ENCODE results near the gene SMIM36.
A peak's percentile ranks its signal among the peaks of the same experiment; 100 is the strongest.
"Not testable (repeated sequence)": the region's sequence is repeated elsewhere in the genome, so short reads cannot be mapped to it uniquely, and the experiment has no call there.

Gene SMIM36

DNA sequence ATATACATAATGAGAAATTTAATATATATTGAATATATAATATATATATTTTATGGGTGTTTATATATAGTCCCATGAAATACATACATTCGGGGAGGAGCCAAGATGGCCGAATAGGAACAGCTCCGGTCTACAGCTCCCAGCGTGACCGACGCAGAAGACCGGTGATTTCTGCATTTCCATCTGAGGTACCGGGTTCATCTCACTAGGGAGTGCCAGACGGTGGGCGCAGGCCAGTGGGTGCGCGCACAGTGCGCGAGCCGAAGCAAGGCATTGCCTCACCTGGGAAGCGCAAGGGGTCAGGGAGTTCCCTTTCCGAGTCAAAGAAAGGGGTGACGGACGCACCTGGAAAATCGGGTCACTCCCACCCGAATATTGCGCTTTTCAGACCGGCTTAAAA, 9.6 kb downstream of the SMIM36 start:
- not testable (repeated sequence) for DNase-seq

DNA sequence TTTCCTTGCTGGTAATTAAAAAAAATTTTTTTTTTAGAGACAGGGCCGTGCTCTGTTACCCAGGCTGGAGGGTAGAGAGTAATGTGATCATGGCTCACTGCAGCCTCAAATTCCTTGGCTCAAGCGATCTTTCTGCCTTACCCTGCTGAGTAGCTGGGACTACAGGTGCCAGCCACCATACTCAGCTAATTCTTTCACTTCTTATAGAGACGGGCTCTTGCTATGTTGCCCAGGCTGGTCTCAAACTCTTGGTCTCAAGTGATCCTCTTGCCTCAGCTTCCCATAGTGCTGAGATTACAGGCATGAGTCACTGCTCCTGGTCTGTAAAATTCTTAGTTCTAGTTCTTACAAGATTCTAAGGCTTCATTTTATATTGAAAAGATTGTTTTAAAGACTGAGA, 11.1 kb downstream of the SMIM36 start:
- DNase-seq: no peak

DNA sequence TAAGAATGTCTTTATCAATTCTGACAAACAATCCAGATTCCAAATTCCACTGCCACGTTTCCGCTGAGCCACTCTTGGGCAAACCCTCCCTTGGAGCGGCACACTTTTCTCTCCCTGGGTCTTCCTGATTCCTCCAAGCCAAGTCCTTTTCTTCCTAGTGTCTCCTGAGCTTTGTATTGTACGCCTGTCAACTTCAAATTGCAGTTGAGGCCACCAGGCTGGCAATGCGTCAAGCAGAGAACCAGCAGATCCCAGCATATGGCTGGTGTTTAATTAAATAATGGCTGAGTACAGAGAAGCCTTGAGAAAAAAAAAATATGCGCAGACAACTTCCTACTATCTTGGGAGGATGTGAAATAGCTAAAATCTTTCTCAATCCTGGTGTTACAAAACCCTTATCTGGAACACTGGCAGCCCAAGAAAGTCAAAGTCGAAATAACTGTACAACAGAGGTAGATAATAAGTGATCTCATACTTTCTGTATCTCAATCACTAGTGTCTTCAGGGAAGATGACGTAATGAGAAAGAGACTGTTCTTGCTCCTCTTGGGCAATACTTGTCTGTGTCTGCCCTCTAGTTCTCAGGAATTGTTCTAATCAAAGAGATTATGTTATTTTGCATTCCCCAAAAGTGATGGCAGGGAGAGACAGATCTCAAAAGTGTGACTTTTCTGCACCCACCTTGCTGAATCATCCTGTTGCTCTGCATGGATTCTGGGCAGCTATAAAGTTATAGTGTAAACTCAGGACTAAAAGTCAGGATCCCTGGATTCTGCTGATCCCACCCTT, 15.0 kb downstream of the SMIM36 start:
- peak; percentile 87 for DNase-seq

- no peak for DNase-seq
These were observed 16.0 kb downstream of the SMIM36 start for GRCh38 chr17:55495239-55495638.

DNA sequence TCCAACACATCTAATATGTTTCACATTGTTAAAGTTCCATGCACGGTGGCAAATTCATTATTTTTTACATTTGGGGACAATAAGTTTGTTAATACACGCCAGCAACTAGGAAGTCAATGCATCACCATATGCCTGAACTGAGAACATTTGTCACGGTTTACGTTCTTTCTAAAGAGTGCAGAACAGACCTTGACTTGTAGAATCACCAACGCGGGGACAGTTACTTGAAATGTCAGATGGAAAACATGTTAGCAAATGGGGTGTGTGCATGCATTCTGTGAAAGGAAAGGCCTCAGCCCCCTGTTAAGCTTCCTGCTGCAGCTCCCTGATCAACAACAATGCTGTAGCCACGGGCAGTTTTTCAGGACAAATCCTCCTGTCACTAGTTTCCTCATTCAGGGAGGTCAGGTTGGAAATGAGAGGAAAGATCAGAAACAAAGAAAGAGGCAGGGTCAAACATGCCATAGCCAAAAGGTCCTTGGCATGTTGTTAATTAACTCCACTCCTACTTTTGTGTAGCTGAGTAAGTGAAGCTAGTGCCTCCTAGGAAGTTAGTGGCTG, 18.4 kb downstream of the SMIM36 start:
- DNase-seq: no peak

DNA sequence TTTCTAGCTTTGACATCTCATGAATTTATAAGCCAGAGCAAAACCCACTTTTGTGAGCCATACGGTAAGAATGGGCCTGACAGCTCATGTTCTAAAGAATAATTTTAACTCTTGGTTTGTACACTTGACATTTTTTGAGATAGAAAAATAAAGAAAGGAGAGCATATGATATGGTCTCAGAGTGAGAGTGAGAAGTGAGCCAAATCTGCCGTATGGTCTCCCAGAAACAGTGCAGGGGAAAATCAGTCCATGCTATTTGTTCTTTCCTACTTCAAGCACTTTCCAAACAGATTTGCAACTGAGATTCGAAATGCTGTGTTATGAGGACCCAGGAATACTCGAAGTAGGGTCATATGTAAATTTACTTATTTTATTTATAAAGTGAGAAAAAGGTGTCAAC, 20.9 kb downstream of the SMIM36 start:
- DNase-seq: no peak

DNA sequence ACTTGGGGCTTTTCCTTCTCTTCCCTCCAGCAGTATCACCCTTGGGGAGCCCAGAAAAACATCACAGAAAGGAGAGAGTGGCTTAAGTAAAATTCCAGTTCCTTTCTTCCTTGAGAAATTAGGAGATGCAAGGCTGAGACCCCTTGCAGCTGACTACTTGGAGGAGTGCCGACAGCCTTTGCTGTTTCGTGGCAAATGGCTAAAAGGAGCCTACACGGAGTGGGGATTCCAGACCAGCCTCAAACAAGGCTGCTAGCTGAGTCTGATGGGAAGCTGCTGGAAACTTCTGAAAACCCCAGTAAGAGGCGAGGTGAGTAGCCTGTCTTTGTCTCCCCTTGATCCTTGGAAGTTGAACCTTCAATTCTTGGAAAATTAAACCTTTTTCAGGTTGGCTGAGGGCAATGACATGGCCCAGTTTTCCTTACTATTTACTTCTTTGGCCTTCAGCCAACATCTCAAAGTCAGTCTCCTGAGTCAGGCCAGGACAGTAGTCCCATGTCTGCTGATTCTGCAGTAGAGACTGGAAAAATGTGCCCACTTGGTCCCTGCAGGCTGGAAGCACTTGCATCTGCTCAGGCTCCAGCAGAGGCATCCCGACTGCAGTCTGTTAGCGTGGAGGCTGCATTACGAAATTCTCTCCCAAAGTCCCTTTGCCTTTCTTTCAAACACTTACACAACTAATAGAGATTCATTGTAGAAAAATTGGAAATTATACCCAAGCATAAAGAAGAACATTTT, 23.4 kb downstream of the SMIM36 start:
- no peak for DNase-seq

- DNase-seq: no peak
These were observed 26.7 kb downstream of the SMIM36 start for GRCh38 chr17:55484575-55484974.

GRCh38 chr17:55482591-55483389, 28.5 kb downstream of the SMIM36 start:
- no peak for DNase-seq

GRCh38 chr17:55480631-55481315, 30.5 kb downstream of the SMIM36 start:
- peak; percentile 87 for DNase-seq

- DNase-seq: no peak
These were observed 31.3 kb downstream of the SMIM36 start for GRCh38 chr17:55479903-55480302.

DNA sequence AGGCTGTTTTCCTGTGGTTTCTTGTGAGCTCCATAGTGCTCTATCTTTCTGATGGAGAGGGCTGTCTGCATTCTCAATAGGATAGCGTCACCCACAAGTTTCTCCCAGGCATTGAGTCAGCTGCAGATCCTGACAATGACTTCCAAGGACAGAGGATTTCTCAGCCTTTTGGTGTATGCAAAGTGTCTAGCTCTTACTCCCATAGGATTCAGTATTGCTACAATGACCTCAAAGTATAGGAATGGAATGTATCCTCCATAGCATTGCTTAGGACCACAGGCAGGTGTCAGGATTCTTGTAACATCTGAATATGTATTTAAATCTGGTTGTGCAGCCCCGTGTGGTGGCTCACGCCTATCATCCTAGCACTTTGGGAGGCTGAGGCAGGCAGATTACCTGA, 32.3 kb downstream of the SMIM36 start:
- no peak for DNase-seq

GRCh38 chr17:55466671-55467070, 44.6 kb downstream of the SMIM36 start:
- DNase-seq: no peak

DNA sequence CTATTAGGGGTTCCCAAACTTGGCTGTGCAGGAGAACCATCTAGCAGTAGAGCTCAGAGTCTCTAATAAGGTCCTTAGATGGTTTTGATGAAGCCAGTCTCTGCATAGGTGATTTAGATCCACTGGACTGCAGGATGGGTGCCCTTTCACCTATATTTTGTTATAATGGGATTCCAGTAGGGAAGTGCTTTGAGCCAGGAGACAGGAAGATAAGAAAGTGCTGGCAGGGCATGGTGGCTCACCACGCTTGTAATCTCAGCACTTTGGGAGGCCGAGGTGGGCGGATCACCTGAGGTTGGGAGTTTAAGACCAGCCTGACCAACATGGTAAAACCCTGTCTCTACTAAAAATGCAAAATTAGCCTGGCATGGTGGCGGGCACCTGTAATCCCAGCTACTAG, 45.5 kb downstream of the SMIM36 start:
- DNase-seq: not testable (repeated sequence)

- DNase-seq: no peak
These were observed 47.7 kb downstream of the SMIM36 start for GRCh38 chr17:55463600-55463999.

DNA sequence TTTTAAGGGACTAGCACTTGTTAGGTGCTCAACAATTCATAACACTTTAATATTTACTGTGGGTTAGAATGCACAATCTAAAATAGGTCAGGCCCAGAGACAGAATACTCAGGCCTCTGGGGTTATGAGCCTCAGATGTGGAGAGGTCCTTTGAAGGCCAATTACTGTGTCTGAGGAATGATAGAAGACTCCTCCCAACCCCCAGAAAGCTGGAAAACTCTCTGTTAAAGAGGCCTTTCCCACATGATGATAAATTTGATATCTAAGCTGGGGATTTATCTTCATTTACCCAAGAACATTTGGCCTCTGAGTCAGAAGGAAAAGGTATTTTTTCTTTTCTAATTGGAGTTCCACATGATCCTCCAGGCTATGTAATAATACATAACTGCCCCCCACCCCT, 48.5 kb downstream of the SMIM36 start:
- DNase-seq: no peak

- no peak for DNase-seq
These were observed 49.0 kb downstream of the SMIM36 start for GRCh38 chr17:55462234-55462633.

DNA sequence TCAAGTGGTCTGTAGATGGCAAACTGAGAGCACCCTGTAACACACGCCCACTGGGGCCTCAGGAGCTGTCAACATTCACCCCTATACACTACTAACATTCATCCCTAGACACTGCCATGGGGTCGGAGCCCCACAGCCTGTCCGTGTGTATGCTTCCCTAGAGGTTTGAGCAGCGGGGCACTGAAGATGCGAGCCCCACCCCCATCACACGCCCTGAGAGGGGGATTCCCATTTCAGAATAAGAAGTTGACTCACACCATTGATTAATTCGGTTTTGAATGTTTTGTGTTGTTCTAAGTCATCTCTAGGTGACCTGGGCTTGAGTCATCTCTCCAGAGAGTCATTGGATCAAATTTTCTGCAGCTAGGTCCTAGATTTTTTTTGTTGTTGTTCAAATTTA, 52.3 kb downstream of the SMIM36 start:
- DNase-seq: no peak

DNA sequence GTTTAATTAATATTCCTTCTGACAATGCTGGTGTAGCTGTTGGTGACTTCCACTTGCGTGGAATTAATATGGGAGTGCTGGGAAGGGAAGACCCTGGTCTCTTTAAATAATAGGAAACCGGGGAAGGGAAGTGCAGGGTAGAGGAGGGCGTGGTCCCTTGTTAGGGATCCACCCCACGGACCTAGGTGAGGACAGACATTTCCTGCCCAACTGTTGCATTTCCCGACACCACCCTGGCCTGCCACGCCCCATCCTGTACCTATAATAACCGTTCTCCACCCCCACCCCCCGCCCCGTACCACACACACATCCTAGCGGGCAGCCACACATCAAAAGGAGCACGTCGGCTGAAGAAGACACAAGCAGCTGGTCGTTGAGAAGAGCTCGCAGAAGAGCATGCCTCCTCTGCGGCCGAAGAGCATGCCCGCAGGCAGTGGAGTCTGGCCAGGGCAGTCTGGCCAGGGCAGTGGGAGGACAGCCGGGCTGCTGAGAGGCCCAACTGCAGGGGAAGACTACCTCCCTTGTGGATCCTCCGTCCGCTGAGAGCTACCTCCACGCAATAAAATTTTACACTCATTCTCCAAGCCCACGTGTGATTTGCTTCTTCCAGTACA, 52.9 kb downstream of the SMIM36 start:
- no peak for DNase-seq

- DNase-seq: no peak
These were observed 54.7 kb downstream of the SMIM36 start for GRCh38 chr17:55456307-55457240.

DNA sequence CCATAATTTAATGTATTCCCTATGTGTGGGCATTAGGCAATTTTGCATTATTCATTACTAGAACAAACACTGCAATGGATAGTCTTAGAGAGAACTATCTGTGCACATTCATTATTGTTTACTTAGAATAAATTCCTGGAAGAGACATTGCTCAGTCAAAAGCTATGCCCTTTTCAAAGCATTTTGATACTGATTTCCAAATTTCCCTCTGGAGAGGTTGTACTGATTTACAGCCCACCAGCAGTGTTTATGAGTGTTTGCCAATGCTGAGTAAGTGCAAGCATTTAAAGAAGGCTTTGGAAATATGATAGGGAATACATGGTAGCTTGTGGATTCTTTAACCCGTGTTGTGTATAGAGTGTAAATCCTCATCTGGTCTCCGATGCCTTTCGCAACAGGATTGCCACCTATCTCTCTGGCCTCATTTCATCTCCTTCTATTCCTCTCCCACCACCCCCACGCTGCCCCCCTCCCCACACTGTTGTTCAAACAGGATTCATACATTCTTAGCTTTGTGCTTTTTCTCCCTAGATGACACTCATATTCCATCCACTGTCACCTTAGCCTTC, 56.3 kb downstream of the SMIM36 start:
- no peak for DNase-seq

All from hematopoietic multipotent progenitor cell treated with erythropoietin and hydrocortisone succinate and interleukin-3 and kit ligand, for 6 days (in vitro differentiated cells).